CD4-positive, alpha-beta memory T cell (primary cell): ENCODE measurements around the gene SYT13. TPM values are rescaled to one million over a fixed set of nuclear protein-coding genes. Genes with fewer than 3 reads are reported as not detected.
"Not testable (repeated sequence)": the region's sequence is repeated elsewhere in the genome, so short reads cannot be mapped to it uniquely, and the experiment has no call there.

ENCODE experiments used
- CTCF ChIA-PET: fragments of 350-600 bp; sonication (Branson Sonifier 250); formaldehyde crosslinking; loops from one replicate; lab custom pipeline; 2021; ENCODE audit warnings: inconsistent platforms; ENCODE audit not compliant: partially characterized antibody; lab: Charles Lee
- POLR2A ChIA-PET: fragments of 350-600 bp; sonication (Branson Sonifier 250); formaldehyde crosslinking; loops from one replicate; lab custom pipeline; 2021; ENCODE audit not compliant: partially characterized antibody; lab: Charles Lee
- DNase-seq, 5 donors: peaks; one replicate each; pipeline versions ENCODE4 v3.0.0 to v3.0.0-alpha.2; 2020 to 2022; ENCODE audit warnings: mixed read lengths in 1 of 5
- H3K27ac ChIP-seq: one replicate; pipeline ENCODE4 v1.7.0; 2013; ENCODE audit warnings: low read depth, low read length
- H3K27me3 ChIP-seq: 2 replicates; pipeline ENCODE4 v1.7.0; 2013; ENCODE audit warnings: mild to moderate bottlenecking, low read length, moderate library complexity; ENCODE audit not compliant: insufficient read depth
- H3K36me3 ChIP-seq: 2 replicates; pipeline ENCODE4 v1.7.0; 2013; ENCODE audit warnings: mild to moderate bottlenecking, low read length, moderate library complexity; ENCODE audit not compliant: insufficient read depth
- H3K4me1 ChIP-seq: 2 replicates; pipeline ENCODE4 v1.7.0; 2013; ENCODE audit warnings: mild to moderate bottlenecking, low read length, moderate library complexity; ENCODE audit not compliant: insufficient read depth
- H3K4me3 ChIP-seq, 2 donors: one replicate each; pipeline ENCODE4 v1.7.0; 2013; ENCODE audit warnings: low read length in 2 of 2, mild to moderate bottlenecking in 1 of 2
- H3K9me3 ChIP-seq, 2 donors: one replicate each; pipeline ENCODE4 v1.7.0; 2013; ENCODE audit warnings: low read length in 2 of 2, control low read depth in 1 of 2; ENCODE audit not compliant: control insufficient read depth in 1 of 2
- H3K27ac Mint-ChIP-seq, 7 donors: one replicate each; pipeline ENCODE4 v1.8.0; 2020 to 2021; ENCODE audit warnings: mixed read lengths in 7 of 7, mild to moderate bottlenecking in 6 of 7, inconsistent platforms in 3 of 7, moderate library complexity in 3 of 7
- H3K27me3 Mint-ChIP-seq, 2 donors: one replicate each; pipeline ENCODE4 v1.8.0; 2020 to 2021; ENCODE audit warnings: mixed read lengths in 2 of 2
- H3K36me3 Mint-ChIP-seq, 2 donors: one replicate each; pipeline ENCODE4 v1.8.0; 2020 to 2021; ENCODE audit warnings: mixed read lengths in 2 of 2, inconsistent platforms in 1 of 2, mild to moderate bottlenecking in 1 of 2
- H3K4me1 Mint-ChIP-seq, 4 donors: one replicate each; pipeline ENCODE4 v1.8.0; 2020 to 2021; ENCODE audit warnings: mixed read lengths in 4 of 4, mild to moderate bottlenecking in 1 of 4
- H3K4me3 Mint-ChIP-seq, 8 donors: one replicate each; pipeline ENCODE4 v1.8.0; 2020 to 2021; ENCODE audit warnings: mixed read lengths in 8 of 8, mild to moderate bottlenecking in 7 of 8, moderate library complexity in 6 of 8, inconsistent platforms in 3 of 8
- H3K9me3 Mint-ChIP-seq, 8 donors: one replicate each; pipeline ENCODE4 v1.8.0; 2020 to 2021; ENCODE audit warnings: mixed read lengths in 8 of 8, mild to moderate bottlenecking in 5 of 8, inconsistent platforms in 3 of 8, moderate library complexity in 1 of 8
- intact Hi-C: fragments of 100-400 bp; cut with micrococcal nuclease; formaldehyde crosslinking; loops from one replicate; pipeline ENCODE4 v1.15.1; 2023
- polyA plus RNA-seq, 2 donors: library from polyadenylated mRNA; unstranded; fragments of 300-500 nt; fragmentation: Illumina TruSeq; gene quantifications; one replicate each; pipeline ENCODE4 v1.2.3, GENCODE V29; 2021
- total RNA-seq, 2 experiments: library from RNA; stranded (reverse); gene quantifications; one replicate each; pipeline ENCODE4 v1.2.3, GENCODE V29; 2021

SYT13 gene
- total and polyA plus RNA-seq, 4 experiments from 2014 or later = not detected

GRCh38 chr11:45258982-45259530, 27.1 kb downstream of the SYT13 start:
- H3K9me3 ChIP-seq = no peaks in the 10 kb centered on the region
- H3K36me3 ChIP-seq = no peaks in the 10 kb centered on the region
- ChIA-PET CTCF (interaction anchor here (2.1 kb wide), 1 partner anchor 9 kb away, joined by 6 read pairs; no protein-coding TSS in a partner anchor), POLR2A (no interaction called here)
- Mint-ChIP-seq H3K27ac (no peak overlapping the region), H3K9me3 (no peaks in the 10 kb centered on the region), H3K4me3 (no peak overlapping the region), H3K36me3 (no peaks in the 10 kb centered on the region), H3K4me1 (no peaks in the 10 kb centered on the region), H3K27me3 (peaks cover 21 to 51% of the 10 kb centered on the region in 2 donors)
- no peaks in the 10 kb centered on the region for H3K27me3 ChIP-seq
- H3K4me1 ChIP-seq = no peaks in the 10 kb centered on the region
- H3K4me3 ChIP-seq = no peak overlapping the region
- no peak overlapping the region for H3K27ac ChIP-seq
- DNase-seq = no peak
- intact Hi-C loops = no loop called here

- DNase-seq = no peak
- no peaks in the 10 kb centered on the region for H3K36me3 Mint-ChIP-seq
- CTCF ChIA-PET = no interaction called here
- peaks cover 0 to under 1% (median 0%) of the 10 kb centered on the region in 4 donors for H3K4me1 Mint-ChIP-seq
- POLR2A ChIA-PET = no interaction called here
- intact Hi-C loops = no loop called here
- Histone ChIP-seq H3K4me1 (no peaks in the 10 kb centered on the region), H3K27ac (no peak overlapping the region), H3K9me3 (no peaks in the 10 kb centered on the region), H3K27me3 (no peaks in the 10 kb centered on the region), H3K4me3 (no peak overlapping the region), H3K36me3 (no peaks in the 10 kb centered on the region)
- no peak overlapping the region for H3K4me3 Mint-ChIP-seq
- peaks cover 11 to 35% of the 10 kb centered on the region in 2 donors for H3K27me3 Mint-ChIP-seq
- H3K27ac Mint-ChIP-seq = no peak overlapping the region
- H3K9me3 Mint-ChIP-seq = peaks cover 0 to 2% (median 0%) of the 10 kb centered on the region in 8 donors
Measured at GRCh38 chr11:45254070-45254469, 32.1 kb downstream of the SYT13 start.

- H3K36me3 ChIP-seq = no peaks in the 10 kb centered on the region
- no peak overlapping the region for H3K4me3 Mint-ChIP-seq
- H3K9me3 Mint-ChIP-seq = peaks cover 0 to 2% (median 0%) of the 10 kb centered on the region in 8 donors
- peaks cover 0 to 3% (median 0%) of the 10 kb centered on the region in 4 donors for H3K4me1 Mint-ChIP-seq
- no peaks in the 10 kb centered on the region for H3K27me3 ChIP-seq
- no peak overlapping the region for H3K4me3 ChIP-seq
- no peak overlapping the region for H3K27ac Mint-ChIP-seq
- ChIA-PET POLR2A (no interaction called here), CTCF (no interaction called here)
- DNase-seq = peak in 1 of 5 donors; percentile 24
- no peaks in the 10 kb centered on the region for H3K36me3 Mint-ChIP-seq
- no peaks in the 10 kb centered on the region for H3K4me1 ChIP-seq
- no peak overlapping the region for H3K27ac ChIP-seq
- peaks cover 8 to 35% of the 10 kb centered on the region in 2 donors for H3K27me3 Mint-ChIP-seq
- no peaks in the 10 kb centered on the region for H3K9me3 ChIP-seq
- intact Hi-C loops = no loop called here
Measured at GRCh38 chr11:45253640-45254039, 32.5 kb downstream of the SYT13 start.

GRCh38 chr11:45252877-45253276, 33.3 kb downstream of the SYT13 start:
- intact Hi-C loops = no loop called here
- CTCF ChIA-PET = no interaction called here
- POLR2A ChIA-PET = no interaction called here
- Histone ChIP-seq H3K4me3 (no peak overlapping the region), H3K36me3 (no peaks in the 10 kb centered on the region), H3K9me3 (no peaks in the 10 kb centered on the region), H3K27ac (no peak overlapping the region), H3K27me3 (no peaks in the 10 kb centered on the region), H3K4me1 (no peaks in the 10 kb centered on the region)
- H3K27ac Mint-ChIP-seq = no peak overlapping the region
- no peak overlapping the region for H3K4me3 Mint-ChIP-seq
- H3K9me3 Mint-ChIP-seq = peaks cover 0 to 2% (median 0%) of the 10 kb centered on the region in 8 donors
- peaks cover 0 to 3% (median 0%) of the 10 kb centered on the region in 4 donors for H3K4me1 Mint-ChIP-seq
- no peak for DNase-seq
- peaks cover 6 to 30% of the 10 kb centered on the region in 2 donors for H3K27me3 Mint-ChIP-seq
- no peaks in the 10 kb centered on the region for H3K36me3 Mint-ChIP-seq

DNA sequence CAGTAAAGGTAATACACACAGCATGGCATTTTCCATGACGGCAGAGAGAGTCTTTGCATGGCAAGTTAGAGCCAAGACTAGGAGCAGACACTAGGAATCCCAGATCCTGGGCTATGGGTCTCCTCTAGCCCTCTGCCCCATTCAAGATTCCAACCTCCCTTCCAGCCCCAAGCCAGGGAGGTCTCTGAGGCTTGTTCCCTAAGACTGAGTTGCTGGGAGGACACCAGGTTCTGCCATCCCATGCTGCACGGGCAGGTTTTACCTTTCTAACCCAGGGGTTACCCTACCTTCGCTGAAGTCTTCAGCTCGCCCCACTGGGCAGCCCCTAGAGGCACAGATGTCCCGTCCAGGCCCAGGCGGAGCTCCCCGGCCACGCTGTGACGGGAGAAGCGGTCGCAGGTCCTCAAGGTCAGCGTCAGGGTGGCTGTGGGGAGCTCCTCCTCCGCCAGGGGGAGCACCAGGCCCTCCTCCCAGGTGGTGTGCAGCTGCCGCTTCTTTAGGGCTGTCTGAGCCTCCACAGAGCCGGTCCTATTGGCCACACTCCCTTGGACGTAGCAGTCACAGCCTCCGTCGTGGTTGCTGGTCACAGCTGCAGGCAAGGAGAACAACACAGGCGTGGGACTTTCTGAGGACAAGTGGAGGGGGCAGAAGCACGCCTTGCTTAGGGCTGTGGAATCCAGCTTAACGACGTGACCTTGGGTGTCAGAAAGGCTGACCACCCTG, 33.8 kb downstream of the SYT13 start:
- Histone ChIP-seq H3K9me3 (no peaks in the 10 kb centered on the region), H3K4me1 (no peaks in the 10 kb centered on the region), H3K4me3 (no peak overlapping the region), H3K36me3 (no peaks in the 10 kb centered on the region), H3K27ac (no peak overlapping the region), H3K27me3 (no peaks in the 10 kb centered on the region)
- peaks cover 6 to 26% of the 10 kb centered on the region in 2 donors for H3K27me3 Mint-ChIP-seq
- POLR2A ChIA-PET = no interaction called here
- CTCF ChIA-PET = interaction anchor here (1.3 kb wide), 1 partner anchor 14 kb away, joined by 3 read pairs; no protein-coding TSS in a partner anchor
- H3K4me3 Mint-ChIP-seq = no peak overlapping the region
- peaks cover 0 to 3% (median 0%) of the 10 kb centered on the region in 4 donors for H3K4me1 Mint-ChIP-seq
- H3K36me3 Mint-ChIP-seq = no peaks in the 10 kb centered on the region
- peak in 1 of 5 donors; percentile 6 for DNase-seq
- no peak overlapping the region for H3K27ac Mint-ChIP-seq
- peaks cover 0 to 2% (median 0%) of the 10 kb centered on the region in 8 donors for H3K9me3 Mint-ChIP-seq
- intact Hi-C loops = no loop called here

- no peak overlapping the region for H3K27ac ChIP-seq
- Mint-ChIP-seq H3K4me1 (peaks cover 0 to 3% (median 0%) of the 10 kb centered on the region in 4 donors), H3K4me3 (no peak overlapping the region), H3K27ac (no peak overlapping the region), H3K36me3 (no peaks in the 10 kb centered on the region), H3K27me3 (peaks cover 9 to 22% of the 10 kb centered on the region in 2 donors), H3K9me3 (peaks cover 0 to 2% (median 0%) of the 10 kb centered on the region in 8 donors)
- no peaks in the 10 kb centered on the region for H3K36me3 ChIP-seq
- no peaks in the 10 kb centered on the region for H3K9me3 ChIP-seq
- ChIA-PET CTCF (interaction anchor here (1.3 to 1.4 kb wide), 2 partner anchors 9 to 12 kb away, joined by 5 to 6 read pairs; no protein-coding TSS in a partner anchor), POLR2A (no interaction called here)
- no peak for DNase-seq
- intact Hi-C loops = no loop called here
- no peaks in the 10 kb centered on the region for H3K27me3 ChIP-seq
- no peak overlapping the region for H3K4me3 ChIP-seq
- no peaks in the 10 kb centered on the region for H3K4me1 ChIP-seq
Measured at GRCh38 chr11:45250035-45250718, 36.0 kb downstream of the SYT13 start.

DNA sequence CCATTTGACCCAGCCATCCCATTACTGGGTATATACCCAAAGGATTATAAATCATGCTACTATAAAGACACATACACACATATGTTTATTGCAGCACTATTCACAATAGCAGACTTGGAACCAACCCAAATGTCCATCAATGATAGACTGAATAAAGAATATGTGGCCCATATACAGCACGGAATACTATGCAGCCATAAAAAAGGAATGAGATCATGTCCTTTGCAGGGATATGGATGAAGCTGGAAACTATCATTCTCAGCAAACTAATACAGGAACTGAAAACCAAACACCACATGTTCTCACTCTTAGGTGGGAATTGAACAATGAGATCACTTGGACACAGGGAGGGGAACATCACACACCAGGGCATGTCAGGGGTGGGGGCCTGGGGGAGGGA, 36.8 kb downstream of the SYT13 start:
- H3K27ac ChIP-seq, POLR2A ChIA-PET, intact Hi-C loops, DNase-seq, H3K4me1 Mint-ChIP-seq, H3K4me3 Mint-ChIP-seq, H3K4me1 ChIP-seq, H3K36me3 Mint-ChIP-seq, H3K9me3 Mint-ChIP-seq, H3K27ac Mint-ChIP-seq, H3K9me3 ChIP-seq, H3K4me3 ChIP-seq, H3K36me3 ChIP-seq, H3K27me3 ChIP-seq: not testable (repeated sequence)
- CTCF ChIA-PET = interaction anchor here (1.4 kb wide), 1 partner anchor 10 kb away, joined by 6 read pairs; no protein-coding TSS in a partner anchor
- H3K27me3 Mint-ChIP-seq = peaks cover 9 to 21% of the 10 kb centered on the region in 2 donors
